ENCODE results near the gene ZNF267. TPM values are rescaled to one million over a fixed set of nuclear protein-coding genes. Genes with fewer than 3 reads are reported as not detected.
A peak's percentile ranks its signal among the peaks of the same experiment; 100 is the strongest.
"Not testable (repeated sequence)": the region's sequence is repeated elsewhere in the genome, so short reads cannot be mapped to it uniquely, and the experiment has no call there.

The ZNF267 gene
- total RNA-seq, 1 donor from 2014 or later = 93.9 TPM

- H3K4me1 Mint-ChIP-seq (ENCODE audit: low read depth) = peaks cover 40% of the 10 kb centered on the region
- intact Hi-C loops (cut with micrococcal nuclease); H3K27ac Mint-ChIP-seq; H3K27me3 Mint-ChIP-seq (ENCODE audit: insufficient read depth); DNase-seq (ENCODE audit: low spot score): not testable (repeated sequence)
- H3K4me3 Mint-ChIP-seq = peak overlapping the region; percentile 6
- H3K9me3 Mint-ChIP-seq = peaks cover 92% of the 10 kb centered on the region
- H3K36me3 Mint-ChIP-seq (ENCODE audit: low read depth) = peaks cover 97% of the 10 kb centered on the region
Measured at GRCh38 chr16:31892111-31892510, 18.5 kb downstream of the ZNF267 start.

- Mint-ChIP-seq H3K27me3 (ENCODE audit: insufficient read depth) (no peaks in the 10 kb centered on the region), H3K36me3 (ENCODE audit: low read depth) (peaks cover 98% of the 10 kb centered on the region), H3K4me1 (ENCODE audit: low read depth) (peaks cover 29% of the 10 kb centered on the region), H3K9me3 (peaks cover 91% of the 10 kb centered on the region), H3K4me3 (no peak overlapping the region), H3K27ac (peak overlapping the region; percentile 44)
- no peak for DNase-seq (ENCODE audit: low spot score)
- intact Hi-C loops (cut with micrococcal nuclease) = no loop called here
Measured at GRCh38 chr16:31893824-31894223, 20.2 kb downstream of the ZNF267 start.

GRCh38 chr16:31897283-31897682 lies 23.7 kb downstream of the ZNF267 start:
- no peaks in the 10 kb centered on the region for H3K27me3 Mint-ChIP-seq (ENCODE audit: insufficient read depth)
- peaks cover 29% of the 10 kb centered on the region for H3K4me1 Mint-ChIP-seq (ENCODE audit: low read depth)
- intact Hi-C loops (cut with micrococcal nuclease) = no loop called here
- peaks cover 82% of the 10 kb centered on the region for H3K36me3 Mint-ChIP-seq (ENCODE audit: low read depth)
- peaks cover 67% of the 10 kb centered on the region for H3K9me3 Mint-ChIP-seq
- no peak overlapping the region for H3K27ac Mint-ChIP-seq
- no peak for DNase-seq (ENCODE audit: low spot score)
- no peak overlapping the region for H3K4me3 Mint-ChIP-seq

GRCh38 chr16:31899505-31899904 lies 25.9 kb downstream of the ZNF267 start:
- Mint-ChIP-seq H3K9me3 (peaks cover 67% of the 10 kb centered on the region), H3K4me1 (ENCODE audit: low read depth) (peaks cover 16% of the 10 kb centered on the region), H3K36me3 (ENCODE audit: low read depth) (peaks cover 78% of the 10 kb centered on the region), H3K27ac (peak overlapping the region; percentile 61), H3K27me3 (ENCODE audit: insufficient read depth) (peaks cover 1% of the 10 kb centered on the region), H3K4me3 (peak overlapping the region; percentile 1)
- DNase-seq (ENCODE audit: low spot score) = no peak
- intact Hi-C loops (cut with micrococcal nuclease) = loop anchor here (2.0 kb wide), 2 partner anchors 15 to 21 kb away; no protein-coding TSS in a partner anchor

- H3K9me3 Mint-ChIP-seq = peaks cover 58% of the 10 kb centered on the region
- H3K27ac Mint-ChIP-seq; H3K27me3 Mint-ChIP-seq (ENCODE audit: insufficient read depth); DNase-seq (ENCODE audit: low spot score); H3K4me3 Mint-ChIP-seq; intact Hi-C loops (cut with micrococcal nuclease): not testable (repeated sequence)
- peaks cover 73% of the 10 kb centered on the region for H3K36me3 Mint-ChIP-seq (ENCODE audit: low read depth)
- peaks cover 12% of the 10 kb centered on the region for H3K4me1 Mint-ChIP-seq (ENCODE audit: low read depth)
Measured at GRCh38 chr16:31904571-31904970, 31.0 kb downstream of the ZNF267 start.

GRCh38 chr16:31913668-31914067 lies 40.1 kb downstream of the ZNF267 start:
- Mint-ChIP-seq H3K9me3 (peaks cover 94% of the 10 kb centered on the region), H3K27ac (no peak overlapping the region), H3K4me3 (no peak overlapping the region), H3K4me1 (ENCODE audit: low read depth) (peaks cover 21% of the 10 kb centered on the region), H3K27me3 (ENCODE audit: insufficient read depth) (no peaks in the 10 kb centered on the region), H3K36me3 (ENCODE audit: low read depth) (peaks cover 96% of the 10 kb centered on the region)
- intact Hi-C loops (cut with micrococcal nuclease) = loop anchor here (2.0 kb wide), 1 partner anchor 15 kb away; no protein-coding TSS in a partner anchor
- no peak for DNase-seq (ENCODE audit: low spot score)

GRCh38 chr16:31916056-31916488 lies 42.5 kb downstream of the ZNF267 start:
- peaks cover 89% of the 10 kb centered on the region for H3K9me3 Mint-ChIP-seq
- H3K4me3 Mint-ChIP-seq = no peak overlapping the region
- H3K27ac Mint-ChIP-seq = peak overlapping the region; percentile 68

GRCh38 chr16:31920373-31920772 lies 46.8 kb downstream of the ZNF267 start:
- intact Hi-C loops (cut with micrococcal nuclease) = no loop called here
- H3K27me3 Mint-ChIP-seq (ENCODE audit: insufficient read depth) = no peaks in the 10 kb centered on the region
- H3K36me3 Mint-ChIP-seq (ENCODE audit: low read depth) = peaks cover 69% of the 10 kb centered on the region
- peaks cover 81% of the 10 kb centered on the region for H3K9me3 Mint-ChIP-seq
- H3K27ac Mint-ChIP-seq = peak overlapping the region; percentile 53
- no peaks in the 10 kb centered on the region for H3K4me1 Mint-ChIP-seq (ENCODE audit: low read depth)
- no peak for DNase-seq (ENCODE audit: low spot score)
- H3K4me3 Mint-ChIP-seq = no peak overlapping the region

More at GRCh38 chr16:31916056-31916488, 42.5 kb downstream of the ZNF267 start:
- Mint-ChIP-seq H3K4me1 (ENCODE audit: low read depth) (peaks cover 13% of the 10 kb centered on the region), H3K27me3 (ENCODE audit: insufficient read depth) (no peaks in the 10 kb centered on the region), H3K36me3 (ENCODE audit: low read depth) (peaks cover 91% of the 10 kb centered on the region)
- intact Hi-C loops (cut with micrococcal nuclease) = loop anchor here (5.0 kb wide), 1 partner anchor 34 kb away; no protein-coding TSS in a partner anchor
- DNase-seq (ENCODE audit: low spot score) = no peak

- DNase-seq (ENCODE audit: low spot score); H3K27me3 Mint-ChIP-seq (ENCODE audit: insufficient read depth); intact Hi-C loops (cut with micrococcal nuclease); H3K36me3 Mint-ChIP-seq (ENCODE audit: low read depth); H3K27ac Mint-ChIP-seq; H3K4me3 Mint-ChIP-seq; H3K4me1 Mint-ChIP-seq (ENCODE audit: low read depth): not testable (repeated sequence)
- H3K9me3 Mint-ChIP-seq = peaks cover 10% of the 10 kb centered on the region
Measured at GRCh38 chr16:31951806-31952205, 78.2 kb downstream of the ZNF267 start.

GRCh38 chr16:31952206-31952605 lies 78.6 kb downstream of the ZNF267 start:
- H3K4me1 Mint-ChIP-seq (ENCODE audit: low read depth); H3K27me3 Mint-ChIP-seq (ENCODE audit: insufficient read depth); DNase-seq (ENCODE audit: low spot score); H3K9me3 Mint-ChIP-seq; intact Hi-C loops (cut with micrococcal nuclease); H3K4me3 Mint-ChIP-seq; H3K27ac Mint-ChIP-seq; H3K36me3 Mint-ChIP-seq (ENCODE audit: low read depth): not testable (repeated sequence)

- H3K27me3 Mint-ChIP-seq (ENCODE audit: insufficient read depth); DNase-seq (ENCODE audit: low spot score); H3K4me3 Mint-ChIP-seq; H3K9me3 Mint-ChIP-seq; H3K27ac Mint-ChIP-seq; intact Hi-C loops (cut with micrococcal nuclease); H3K4me1 Mint-ChIP-seq (ENCODE audit: low read depth); H3K36me3 Mint-ChIP-seq (ENCODE audit: low read depth): not testable (repeated sequence)
Measured at GRCh38 chr16:31956221-31956620, 82.6 kb downstream of the ZNF267 start.

GRCh38 chr16:31960186-31960910 lies 86.7 kb downstream of the ZNF267 start:
- DNase-seq (ENCODE audit: low spot score); H3K36me3 Mint-ChIP-seq (ENCODE audit: low read depth); H3K4me3 Mint-ChIP-seq; H3K4me1 Mint-ChIP-seq (ENCODE audit: low read depth); intact Hi-C loops (cut with micrococcal nuclease); H3K27me3 Mint-ChIP-seq (ENCODE audit: insufficient read depth); H3K9me3 Mint-ChIP-seq; H3K27ac Mint-ChIP-seq: not testable (repeated sequence)
